Stomach (tissue), 4 donors: ENCODE results near the gene CDC14B.

Experiments
- CTCF ChIP-seq, 7 experiments: fragments of 450-650 bp in 4 of 7; fragments of 200-600 bp in 3 of 7; sonication (generic) in 3 of 7; IDR thresholded peaks; one replicate each; pipeline ENCODE4 v1.5.1; 2016 to 2019; ENCODE audit warnings: antibody characterized with exemption in 7 of 7, control low read depth in 2 of 7, mild to moderate bottlenecking in 1 of 7
- EP300 ChIP-seq: sonication (generic); formaldehyde crosslinking; IDR thresholded peaks from one replicate; pipeline ENCODE4 v1.6.1; 2017; ENCODE audit warnings: antibody characterized with exemption
- POLR2A ChIP-seq, 4 donors: fragments of 450-650 bp; IDR thresholded peaks; one replicate each; pipeline ENCODE4 v1.6.1; 2016; ENCODE audit warnings: antibody characterized with exemption in 4 of 4, control low read depth in 2 of 4, mild to moderate bottlenecking in 1 of 4, moderate library complexity in 1 of 4
- POLR2AphosphoS5 ChIP-seq, 3 donors: sonication (generic); formaldehyde crosslinking; IDR thresholded peaks; one replicate each; pipeline ENCODE4 v1.6.1; 2016; ENCODE audit warnings: antibody characterized with exemption in 3 of 3

GRCh38 chr9:96460882-96461281 is 158.8 kb downstream of the CDC14B start:
- TF ChIP-seq POLR2A (IDR thresholded peaks at IDR 0.05) (no peak), CTCF (IDR thresholded peaks at IDR 0.05) (no peak), POLR2AphosphoS5 (IDR thresholded peaks at IDR 0.05) (no peak), EP300 (no peak)
